ENCODE measurements around the gene FNIP2.
"Not testable (repeated sequence)": the region's sequence is repeated elsewhere in the genome, so short reads cannot be mapped to it uniquely, and the experiment has no call there.

Gene FNIP2

DNA sequence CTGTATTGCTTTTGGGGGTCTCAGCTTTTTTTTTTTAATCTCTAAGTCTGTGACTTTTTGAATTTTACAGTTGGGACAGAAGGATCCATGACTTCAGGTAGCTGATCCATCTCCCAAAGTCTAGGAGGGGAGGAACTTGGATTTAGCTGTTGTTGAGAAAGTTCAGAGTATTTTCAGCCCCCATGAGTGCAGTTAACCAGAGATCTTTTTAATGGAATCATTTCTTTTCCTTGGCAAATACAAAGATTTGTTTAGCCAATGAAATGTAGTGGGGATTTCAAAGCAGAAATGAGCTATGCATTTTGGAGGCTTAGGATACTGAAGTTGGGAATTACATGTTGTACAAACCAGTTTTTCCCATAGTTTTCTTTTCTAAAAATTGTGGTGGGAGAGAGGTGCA lies 18.1 kb downstream of the FNIP2 start:
- Histone ChIP-seq H3K4me3 (no peak overlapping the region), H3K27ac (peak overlapping the region in 2 of 21 experiments; percentile 13 to 38)

DNA sequence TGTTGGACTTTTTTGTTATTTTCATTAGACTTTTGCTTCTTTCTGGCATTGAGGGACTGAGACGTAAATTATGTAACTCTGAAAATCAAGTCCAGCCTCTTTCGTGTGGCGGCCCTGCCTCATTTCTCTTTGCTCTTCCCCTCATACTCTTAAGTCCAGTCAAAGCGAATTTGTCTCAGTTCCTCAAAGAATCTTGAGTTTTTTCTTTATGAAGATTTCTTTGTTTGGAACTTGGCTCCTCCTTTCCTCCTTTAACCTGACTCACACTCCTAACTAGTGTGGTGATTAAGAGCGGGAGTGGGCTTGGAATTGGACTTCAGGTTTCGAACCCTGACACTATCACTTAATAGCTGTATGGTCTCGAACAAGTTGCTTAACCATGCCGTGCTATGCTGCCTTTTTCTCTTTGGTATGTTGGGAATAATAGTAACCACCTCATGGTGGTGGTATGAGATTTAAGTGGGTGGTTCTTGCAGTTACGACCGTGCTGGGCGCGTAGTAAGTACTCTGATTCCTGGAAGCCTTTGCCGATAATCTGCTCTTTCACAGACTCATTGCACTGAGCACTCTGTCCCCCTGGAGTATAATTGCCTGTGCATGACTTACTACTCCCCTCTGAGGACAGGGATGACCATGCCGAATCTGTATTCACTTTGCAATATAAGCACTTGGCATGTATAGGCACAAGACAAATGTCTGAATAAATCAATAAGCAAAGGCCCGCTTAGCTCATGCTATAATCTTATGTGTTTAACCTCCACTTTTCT lies 19.1 kb downstream of the FNIP2 start:
- Histone ChIP-seq H3K27ac (peak overlapping the region in 2 of 21 experiments; percentile 21 to 32), H3K4me3 (no peak overlapping the region)

DNA sequence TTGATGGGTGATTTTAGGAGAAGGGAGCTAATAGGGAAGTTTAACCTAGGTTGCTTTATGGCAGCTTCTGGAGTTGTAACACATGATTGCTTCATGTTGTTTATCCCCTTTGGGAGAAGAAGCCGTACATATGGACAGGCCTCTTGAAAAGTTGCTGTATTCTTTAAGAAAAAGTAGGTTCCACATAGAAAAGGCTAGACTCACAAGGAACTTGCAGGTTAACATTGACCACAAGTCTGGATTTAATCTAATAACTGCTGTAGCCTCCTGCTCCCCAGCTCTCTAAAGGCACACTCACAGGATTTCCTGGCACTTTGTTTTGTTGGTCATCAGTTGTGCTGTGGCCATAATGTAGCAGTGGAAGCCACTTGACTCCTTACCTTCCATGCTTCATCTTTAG lies 19.7 kb downstream of the FNIP2 start:
- H3K27ac ChIP-seq, result peak overlapping the region in 5 of 21 experiments; percentile 21 to 59 (median 32)
- no peak overlapping the region for H3K4me3 ChIP-seq

DNA sequence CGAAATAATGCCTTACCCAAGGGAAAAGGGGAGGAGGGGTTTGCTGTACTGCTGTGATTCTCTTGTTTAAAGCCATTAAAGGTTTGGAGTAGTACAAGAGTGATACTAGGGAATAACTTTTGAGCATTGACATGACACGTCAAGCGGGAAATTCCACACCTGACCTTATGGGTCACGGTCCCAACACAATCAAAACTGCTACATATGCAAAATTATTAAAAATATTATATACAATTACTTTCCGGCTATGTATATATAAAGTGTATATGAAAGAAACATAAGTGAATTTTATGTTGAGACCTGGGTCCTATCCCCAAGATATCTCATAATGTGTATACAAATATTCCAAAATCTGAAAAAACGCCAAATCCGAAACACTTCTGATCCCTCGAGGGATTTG lies 21.0 kb downstream of the FNIP2 start:
- Histone ChIP-seq H3K4me3 (no peak overlapping the region), H3K27ac (no peak overlapping the region)

DNA sequence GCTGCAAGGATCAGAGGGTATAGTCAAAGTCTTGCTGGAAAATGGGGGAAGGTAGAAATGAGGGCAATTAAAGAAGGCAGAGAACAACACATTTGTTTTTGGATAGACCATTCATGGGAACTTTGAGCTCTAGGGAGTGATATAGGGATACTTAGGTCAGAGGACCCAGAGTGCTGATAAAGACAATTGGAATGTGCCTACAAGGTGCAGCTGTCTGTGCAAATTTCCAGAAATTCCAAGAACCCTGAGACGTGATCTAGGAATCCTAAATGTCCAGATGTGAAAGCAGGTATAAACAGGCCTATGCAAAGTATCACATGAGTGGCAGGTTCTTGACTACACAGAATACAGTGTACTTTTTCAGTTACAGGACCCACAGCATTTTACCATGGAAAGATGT lies 24.2 kb downstream of the FNIP2 start:
- Histone ChIP-seq H3K27ac (no peak overlapping the region), H3K4me3 (no peak overlapping the region)

DNA sequence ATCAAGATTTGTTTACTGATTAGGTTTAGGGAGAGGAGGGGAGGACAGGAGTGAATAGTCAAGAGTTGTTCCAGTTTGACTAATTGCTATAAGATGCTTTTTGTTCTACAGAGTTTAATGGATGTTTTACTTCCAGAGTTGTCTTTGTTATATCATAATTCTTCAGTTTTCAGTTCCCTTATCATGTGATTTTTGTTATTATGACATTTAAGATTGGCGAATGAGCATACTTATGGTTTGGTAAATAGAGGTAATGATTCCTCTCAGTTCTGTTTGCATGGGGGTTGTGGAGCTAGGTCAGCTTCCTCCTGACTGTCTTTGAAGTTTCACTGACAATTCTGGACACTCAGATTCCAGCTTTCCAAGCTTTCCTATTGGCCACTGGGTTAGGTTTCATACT lies 24.6 kb downstream of the FNIP2 start:
- H3K4me3 ChIP-seq, H3K27ac ChIP-seq: not testable (repeated sequence)

DNA sequence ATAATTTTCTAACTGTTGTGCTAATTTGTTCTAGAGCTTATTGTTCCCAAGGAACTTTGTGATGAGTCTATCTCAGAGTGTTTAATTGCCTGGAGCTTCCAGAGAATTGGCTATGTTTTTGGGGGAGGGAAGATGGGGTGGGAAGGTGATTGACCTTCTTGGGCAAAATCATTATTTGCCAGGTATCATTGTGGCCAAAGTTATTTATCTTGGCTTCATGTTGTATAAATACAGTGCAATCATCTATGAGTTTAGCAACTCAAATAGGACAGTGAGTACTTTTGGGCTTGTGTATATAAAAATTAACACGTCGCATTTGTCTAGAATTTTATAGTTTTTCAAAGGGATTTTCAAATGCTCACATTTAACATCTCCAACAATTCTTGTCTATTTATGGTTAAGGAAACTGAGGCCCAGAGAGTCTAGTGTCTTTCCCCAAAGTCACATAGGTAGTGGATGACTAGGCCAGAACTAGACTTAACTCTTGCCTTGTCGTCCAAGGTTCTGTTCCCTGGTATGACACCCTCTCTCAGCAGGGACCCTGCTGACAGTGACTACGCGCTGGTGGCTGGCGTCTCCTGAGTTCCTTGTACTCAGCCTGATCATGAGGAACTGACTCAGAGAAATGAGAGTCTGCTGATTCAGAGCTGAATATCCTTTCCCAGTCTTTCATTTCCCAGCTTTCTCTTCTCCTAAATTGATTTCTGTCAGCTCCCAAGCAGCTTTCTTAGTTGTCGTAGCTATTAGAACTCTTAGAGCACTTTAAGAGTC lies 27.7 kb downstream of the FNIP2 start:
- Histone ChIP-seq H3K27ac (peak overlapping the region in 5 of 21 experiments; percentile 28 to 51 (median 48)), H3K4me3 (no peak overlapping the region)

DNA sequence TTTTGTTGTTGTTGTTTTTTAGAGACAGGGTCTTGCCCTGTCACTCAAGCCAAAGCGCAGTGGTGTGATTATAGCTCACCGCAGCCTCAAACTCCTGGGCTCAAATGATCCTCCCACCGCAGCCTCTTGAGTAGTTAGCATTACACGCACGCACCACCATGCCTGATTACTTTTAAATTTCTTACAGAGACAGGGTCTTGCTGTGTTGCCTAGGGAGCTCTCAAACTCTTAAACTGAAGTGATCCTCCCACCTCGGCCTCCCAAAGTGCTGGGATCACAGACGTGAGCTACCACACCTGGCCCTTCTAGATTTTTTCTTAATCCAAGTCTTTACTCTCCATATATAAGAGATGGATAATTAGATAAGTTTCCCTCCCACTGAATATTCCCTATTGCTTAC lies 29.2 kb downstream of the FNIP2 start:
- H3K27ac ChIP-seq, result no peak overlapping the region
- no peak overlapping the region for H3K4me3 ChIP-seq

DNA sequence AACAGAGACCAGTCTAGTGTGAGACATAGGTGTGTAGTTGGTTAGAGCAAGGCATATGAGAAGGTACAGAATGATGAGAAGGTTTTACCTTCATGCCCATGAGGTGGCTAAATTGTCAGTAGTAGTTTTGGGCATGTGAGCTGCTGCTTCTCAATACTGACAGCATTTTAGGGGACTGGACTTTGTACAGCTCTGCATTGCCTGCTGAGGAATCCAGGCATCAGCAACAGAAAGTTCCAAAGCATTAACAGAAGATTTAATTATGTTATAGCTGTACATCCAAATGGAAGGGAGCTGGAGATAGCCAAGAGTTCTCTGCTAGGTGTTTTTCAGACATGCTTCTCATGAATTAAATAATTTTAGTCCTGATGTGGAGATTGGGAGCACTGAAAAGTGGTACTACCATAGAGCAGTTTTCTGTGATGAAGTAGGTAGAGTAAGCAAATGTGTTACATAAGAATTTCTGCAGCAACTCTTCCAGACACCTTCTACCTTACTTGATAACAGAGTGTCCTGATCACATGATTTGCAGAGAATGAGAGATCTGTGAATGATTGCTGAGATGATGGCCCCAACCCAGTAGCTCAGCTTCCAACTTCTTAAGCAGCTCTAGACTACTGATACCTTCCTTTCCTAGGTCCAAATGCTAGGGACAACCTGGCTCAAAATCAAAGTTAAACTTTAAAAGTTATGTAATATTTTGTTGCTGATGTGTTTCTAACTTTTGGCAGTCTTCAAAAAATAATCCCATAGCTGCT lies 30.4 kb downstream of the FNIP2 start:
- no peak overlapping the region for H3K4me3 ChIP-seq
- H3K27ac ChIP-seq, result no peak overlapping the region

DNA sequence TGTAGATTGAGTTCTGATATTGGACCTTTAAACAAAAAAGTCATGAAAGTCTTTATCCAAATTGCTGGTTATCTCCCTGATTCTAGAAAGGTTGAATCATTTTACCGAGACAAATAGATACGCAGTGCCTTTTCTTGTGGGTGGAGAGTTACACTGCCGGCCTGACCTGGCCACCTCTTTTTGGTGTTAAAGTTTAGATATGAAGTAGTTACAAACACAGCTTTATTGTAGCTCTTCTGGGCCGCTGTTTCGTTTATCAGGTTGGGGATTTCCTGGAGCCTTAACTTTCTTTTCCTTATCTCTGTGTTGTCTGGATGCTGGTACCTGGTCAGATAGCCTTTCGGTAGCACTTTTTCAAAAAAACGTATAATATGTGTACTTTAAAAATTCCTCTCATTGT lies 31.0 kb downstream of the FNIP2 start:
- H3K27ac ChIP-seq, result no peak overlapping the region
- no peak overlapping the region for H3K4me3 ChIP-seq

DNA sequence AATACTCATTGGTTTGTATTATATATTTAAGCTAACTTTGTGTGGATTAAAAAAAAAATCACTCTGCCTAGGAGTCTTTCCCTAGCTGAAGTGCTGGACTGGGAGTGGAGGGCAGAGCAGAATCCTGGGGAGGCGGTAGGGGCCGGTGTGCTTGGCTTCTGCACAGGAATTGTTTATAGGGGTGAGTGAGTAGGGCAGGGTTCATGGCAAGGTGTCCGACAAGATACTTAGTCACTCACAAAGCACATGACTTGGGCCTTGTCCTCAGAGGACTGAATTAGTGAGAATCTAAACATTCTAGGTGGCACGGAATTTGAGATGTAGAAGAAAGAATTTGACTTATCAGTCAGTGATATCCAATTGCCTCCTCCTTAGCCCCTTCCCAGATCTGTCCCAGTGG lies 32.2 kb downstream of the FNIP2 start:
- no peak overlapping the region for H3K27ac ChIP-seq
- no peak overlapping the region for H3K4me3 ChIP-seq

DNA sequence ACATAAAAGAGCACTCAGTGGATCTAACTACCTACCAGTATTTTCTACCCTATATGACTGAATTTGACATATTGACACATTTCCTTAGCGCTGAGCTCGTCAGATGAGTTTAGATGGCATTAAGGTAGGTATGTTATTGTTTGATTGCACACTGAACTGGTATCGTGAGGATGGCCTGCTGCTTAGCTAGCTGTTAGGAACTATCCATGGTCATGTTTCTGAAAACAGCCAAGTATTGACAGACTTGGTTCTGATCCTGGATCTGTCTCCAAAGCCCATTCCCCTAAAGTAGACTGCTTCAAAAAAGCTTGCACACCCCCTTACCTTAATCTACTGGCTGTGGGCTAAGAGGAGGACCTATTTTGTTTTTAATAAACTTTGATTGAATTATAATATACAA lies 32.9 kb downstream of the FNIP2 start:
- Histone ChIP-seq H3K4me3 (no peak overlapping the region), H3K27ac (no peak overlapping the region)

DNA sequence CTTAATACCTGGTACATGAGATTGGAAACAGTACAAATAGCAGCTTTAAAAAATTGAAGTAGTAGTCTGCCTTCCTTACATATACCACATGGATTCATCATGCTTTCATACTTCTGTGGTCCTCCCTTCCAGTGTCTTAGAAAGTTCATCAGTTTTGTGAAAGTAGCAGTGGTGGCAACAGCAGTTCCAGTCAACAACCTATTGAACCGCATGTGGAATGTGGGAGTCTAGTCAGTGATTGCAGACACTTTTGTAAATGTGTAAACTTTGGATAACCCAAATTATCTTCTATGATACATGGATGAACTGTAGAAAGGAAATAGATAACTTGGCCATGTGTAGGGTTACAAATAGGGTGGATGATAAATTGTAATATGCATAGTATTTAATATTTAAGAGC lies 34.1 kb downstream of the FNIP2 start:
- H3K4me3 ChIP-seq, result no peak overlapping the region

DNA sequence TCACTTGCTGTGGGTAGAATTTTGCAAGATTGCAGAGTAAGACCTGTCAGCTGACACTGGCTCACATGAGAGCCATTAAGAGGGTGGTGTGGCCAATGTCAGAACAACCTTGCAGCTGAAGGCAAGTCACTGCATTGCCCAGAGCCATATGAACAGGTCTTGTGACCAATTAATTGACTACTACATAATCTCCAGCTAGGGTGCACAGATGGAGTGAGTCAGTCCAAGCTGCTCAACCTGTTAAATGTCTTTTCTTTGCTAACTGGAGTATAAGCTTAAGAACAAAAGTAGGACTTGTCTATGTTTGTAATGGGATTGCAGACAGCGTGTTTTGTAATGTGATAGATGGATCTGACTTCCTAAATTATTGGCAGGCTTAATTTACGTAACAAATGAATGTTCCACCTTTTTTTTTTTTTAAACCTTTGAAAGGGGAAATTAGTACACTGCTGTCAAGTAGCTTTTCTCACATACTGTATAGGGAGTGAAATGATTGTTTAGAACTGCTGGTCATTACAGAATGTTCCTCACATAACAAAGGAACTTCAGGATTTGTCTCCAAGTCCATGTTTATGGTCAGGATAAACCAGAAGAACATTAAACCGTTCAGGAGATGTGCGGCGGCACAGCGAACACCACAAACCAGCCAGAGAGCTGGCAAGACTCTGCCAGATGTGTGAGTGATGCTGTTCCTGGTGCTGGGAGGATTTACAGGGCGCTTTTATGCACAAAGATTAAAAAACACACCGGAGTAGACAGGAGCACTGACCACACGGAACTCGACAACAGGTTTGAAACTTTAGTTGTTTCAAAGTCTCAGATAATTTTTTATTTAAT lies 37.0 kb downstream of the FNIP2 start:
- Histone ChIP-seq H3K4me3 (no peak overlapping the region), H3K27ac (peak overlapping the region in 14 of 21 experiments; percentile 5 to 68 (median 35))

More for the DNA sequence above, 34.1 kb downstream of the FNIP2 start:
- H3K27ac ChIP-seq, result no peak overlapping the region

DNA sequence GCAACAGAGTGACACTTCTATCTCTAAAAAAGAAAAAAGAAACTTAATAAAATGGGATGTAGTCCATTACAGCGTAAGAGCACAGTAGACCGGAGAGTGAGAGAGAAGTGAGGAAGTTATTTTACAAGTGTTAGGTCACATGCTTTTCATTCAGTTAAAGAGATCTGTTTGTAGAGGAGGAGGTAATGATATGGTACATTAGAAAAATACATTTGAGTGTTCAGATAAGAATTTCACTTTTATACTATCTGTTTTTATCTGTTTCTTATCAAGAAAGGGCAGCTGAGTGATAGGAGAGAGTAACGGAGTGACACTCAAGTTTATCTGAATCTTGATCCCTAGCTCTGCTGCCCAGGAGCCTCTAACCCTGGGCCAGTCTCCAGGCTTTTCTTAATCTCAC lies 38.9 kb downstream of the FNIP2 start:
- no peak overlapping the region for H3K4me3 ChIP-seq

DNA sequence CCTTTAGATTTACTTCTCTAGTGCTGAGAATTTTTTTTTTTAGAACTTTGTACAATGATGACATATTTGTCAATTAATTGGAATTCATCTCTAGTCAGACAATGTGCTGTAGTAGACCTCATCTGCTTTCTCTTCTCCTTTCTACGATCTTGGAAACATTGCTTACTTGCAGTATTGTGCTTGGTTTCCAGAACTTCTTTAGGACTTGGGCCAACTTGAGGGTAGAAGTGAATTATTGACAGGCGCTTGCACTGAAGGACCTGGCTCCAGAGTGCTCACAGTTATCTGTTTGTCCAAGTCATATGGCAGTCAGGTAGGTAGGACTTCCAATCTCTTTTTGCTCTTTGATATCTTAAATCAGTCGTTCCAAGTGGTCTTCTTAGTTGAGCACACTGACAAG lies 39.6 kb downstream of the FNIP2 start:
- Histone ChIP-seq H3K27ac (peak overlapping the region in 6 of 21 experiments; percentile 11 to 74 (median 64)), H3K4me3 (no peak overlapping the region)

More for the DNA sequence above, 38.9 kb downstream of the FNIP2 start:
- H3K27ac ChIP-seq, result peak overlapping the region in 4 of 21 experiments; percentile 11 to 66 (median 34)

DNA sequence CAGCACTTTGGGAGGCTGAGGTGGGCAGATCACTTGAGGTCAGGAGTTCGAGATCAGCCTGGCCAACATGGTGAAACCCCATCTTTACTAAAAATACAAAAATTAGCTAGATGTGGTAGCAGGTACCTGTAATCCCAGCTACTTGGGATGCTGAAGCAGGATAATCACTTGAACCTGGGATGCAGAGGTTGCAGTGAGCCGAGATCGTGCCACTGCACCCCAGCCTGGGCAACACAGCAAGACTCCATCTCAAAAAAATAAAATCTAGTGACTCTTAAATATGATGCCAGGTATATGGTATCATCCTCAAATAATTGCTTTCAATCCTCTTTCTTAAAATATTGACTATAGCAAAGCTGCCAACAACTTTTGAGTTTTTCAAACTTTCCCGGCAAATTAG lies 40.4 kb downstream of the FNIP2 start:
- not testable (repeated sequence) for H3K4me3 ChIP-seq
- H3K27ac ChIP-seq, result peak overlapping the region in 12 of 21 experiments; percentile 8 to 82 (median 64)

DNA sequence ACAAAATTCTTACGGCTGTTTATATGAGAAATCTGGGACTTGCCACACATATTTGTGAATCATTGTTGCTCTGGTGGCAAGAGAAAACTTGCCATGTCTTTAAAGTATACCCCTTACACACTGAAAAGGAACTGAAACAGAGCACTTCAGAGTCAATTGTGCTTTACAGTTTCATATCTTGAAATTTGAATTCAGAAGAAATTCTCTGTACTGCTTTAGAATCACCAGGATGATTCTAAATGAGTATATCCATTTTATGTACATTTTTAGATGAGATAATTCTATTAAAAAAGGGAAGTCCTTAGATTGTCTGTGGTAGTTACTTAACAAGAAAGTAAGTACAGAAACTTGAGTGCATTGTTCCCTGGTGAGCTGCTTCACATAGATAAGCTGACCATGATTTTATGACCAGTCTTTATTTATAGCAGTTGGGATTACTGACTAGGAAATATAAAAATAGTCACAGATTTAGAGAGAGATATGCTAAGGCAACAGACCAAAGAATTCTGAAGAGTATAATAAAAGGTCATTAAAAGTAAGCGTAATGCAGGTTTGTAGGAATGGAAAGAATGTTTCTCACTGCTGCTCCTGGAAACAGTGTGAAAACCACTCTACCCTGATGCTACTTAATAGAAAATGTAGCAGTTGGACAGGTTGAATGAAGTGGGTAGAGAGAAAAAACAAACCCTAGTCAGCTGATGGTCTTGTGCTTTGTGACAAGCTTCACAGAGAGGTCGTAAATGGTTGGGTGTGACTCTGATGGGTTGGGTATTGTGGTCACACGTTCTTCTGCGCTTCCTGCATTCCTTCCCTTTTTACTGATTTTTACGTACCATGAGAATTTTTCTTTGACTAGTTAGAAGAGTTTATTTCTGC lies 41.0 kb downstream of the FNIP2 start:
- H3K4me3 ChIP-seq, result no peak overlapping the region

More for the DNA sequence above, 41.0 kb downstream of the FNIP2 start:
- peak overlapping the region in 17 of 21 experiments; percentile 7 to 82 (median 56) for H3K27ac ChIP-seq

All from skin epidermis (tissue), 12 donors.